ENCODE measurements around the gene PSMA1. TPM values are rescaled to one million over a fixed set of nuclear protein-coding genes. Genes with fewer than 3 reads are reported as not detected.

Gene PSMA1
- total RNA-seq, 1 donor from 2014 or later, result 123 TPM

DNA sequence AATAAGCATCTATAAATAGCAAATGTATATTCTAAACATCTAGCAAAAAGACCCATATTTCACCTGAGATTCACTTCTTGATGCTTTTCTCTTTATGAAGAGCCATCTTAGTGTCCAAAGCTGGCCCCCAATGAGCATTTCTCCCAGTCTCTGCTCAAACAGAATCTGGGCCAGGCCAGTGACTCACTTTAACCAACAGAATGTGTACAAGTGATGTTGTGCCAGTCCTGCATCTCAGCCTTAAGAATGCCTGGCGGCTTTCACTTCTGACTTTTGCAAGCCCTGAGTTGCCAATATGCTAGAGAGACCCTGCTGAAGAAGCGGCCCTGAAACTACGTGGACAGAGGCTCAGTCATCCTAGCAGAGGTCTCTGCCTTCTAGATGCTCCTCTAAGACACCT lies 13.7 kb downstream of the PSMA1 start:
- Histone ChIP-seq H3K4me3 (ENCODE audit: low read depth, low read length) (no peak overlapping the region), H3K27me3 (ENCODE audit: control insufficient read depth, insufficient read depth, low read length) (no peaks in the 10 kb centered on the region), H3K36me3 (ENCODE audit: control insufficient read depth, insufficient read depth, low read length) (peaks cover 9% of the 10 kb centered on the region)
- no peak for TF ChIP-seq CTCF (IDR thresholded peaks at IDR 0.05; ENCODE audit: insufficient read depth, low read length, severe bottlenecking)
- DNase-seq (ENCODE audit: low read depth), result no peak
- no peak for FAIRE-seq

- FAIRE-seq (no peak), DNase-seq (ENCODE audit: low read depth) (no peak)
- no peaks in the 10 kb centered on the region for H3K27me3 ChIP-seq (ENCODE audit: control insufficient read depth, insufficient read depth, low read length)
- no peak overlapping the region for H3K4me3 ChIP-seq (ENCODE audit: low read depth, low read length)
- peaks cover 6% of the 10 kb centered on the region for H3K36me3 ChIP-seq (ENCODE audit: control insufficient read depth, insufficient read depth, low read length)
- TF ChIP-seq CTCF (IDR thresholded peaks at IDR 0.05; ENCODE audit: insufficient read depth, low read length, severe bottlenecking), result no peak
Observed at GRCh38 chr11:14503023-14503422, 17.2 kb downstream of the PSMA1 start.

DNA sequence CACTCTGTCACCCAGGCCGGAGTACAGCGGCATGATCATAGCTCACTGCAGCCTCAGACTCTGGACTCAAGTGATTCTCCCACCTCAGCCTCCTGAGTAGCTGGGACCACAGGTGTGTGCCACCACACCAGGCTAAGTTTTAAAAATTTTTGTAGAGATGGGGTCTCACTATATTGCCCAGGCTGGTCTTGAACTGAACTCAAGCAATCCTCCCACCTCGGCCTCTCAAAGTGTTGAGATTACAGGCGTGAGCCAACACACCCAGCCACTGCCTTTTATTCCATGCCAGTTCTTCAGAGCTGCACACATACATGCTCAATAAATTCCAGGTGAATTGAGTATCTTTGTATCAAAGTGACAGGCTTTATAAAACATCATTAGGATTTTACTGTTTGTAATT lies 18.1 kb downstream of the PSMA1 start:
- Histone ChIP-seq H3K36me3 (ENCODE audit: control insufficient read depth, insufficient read depth, low read length) (peaks cover 6% of the 10 kb centered on the region), H3K27me3 (ENCODE audit: control insufficient read depth, insufficient read depth, low read length) (no peaks in the 10 kb centered on the region), H3K4me3 (ENCODE audit: low read depth, low read length) (no peak overlapping the region)
- FAIRE-seq (no peak), DNase-seq (ENCODE audit: low read depth) (no peak)
- TF ChIP-seq CTCF (IDR thresholded peaks at IDR 0.05; ENCODE audit: insufficient read depth, low read length, severe bottlenecking), result no peak

DNA sequence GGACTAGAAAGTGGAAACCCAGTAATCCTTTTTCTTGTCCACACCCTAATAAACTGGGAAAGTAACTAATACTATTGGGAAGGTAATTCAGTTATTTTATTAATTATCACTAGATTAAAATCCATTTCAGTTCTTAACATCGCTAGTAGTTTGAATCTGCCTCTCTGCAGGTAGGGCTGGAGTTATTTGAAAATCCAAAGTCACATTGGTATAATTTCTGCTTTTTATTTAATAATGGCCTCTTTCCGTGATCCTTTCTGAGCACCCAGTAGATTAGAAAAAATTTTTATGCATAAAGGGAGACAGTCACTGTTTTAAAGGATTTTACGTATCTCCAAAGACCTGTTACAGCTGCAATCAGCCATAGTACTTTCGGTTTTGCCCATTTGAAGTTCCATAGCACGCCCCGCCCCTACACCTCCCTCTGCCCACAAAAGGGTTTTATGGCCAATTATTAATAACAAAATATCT lies 20.0 kb downstream of the PSMA1 start:
- no peak for TF ChIP-seq CTCF (IDR thresholded peaks at IDR 0.05; ENCODE audit: insufficient read depth, low read length, severe bottlenecking)
- FAIRE-seq, result no peak
- Histone ChIP-seq H3K27me3 (ENCODE audit: control insufficient read depth, insufficient read depth, low read length) (no peaks in the 10 kb centered on the region), H3K36me3 (ENCODE audit: control insufficient read depth, insufficient read depth, low read length) (peaks cover 1% of the 10 kb centered on the region), H3K4me3 (ENCODE audit: low read depth, low read length) (peak overlapping the region; percentile 82)
- DNase-seq (ENCODE audit: low read depth), result peak; percentile 65

GRCh38 chr11:14499560-14500180 lies 20.5 kb downstream of the PSMA1 start, which contains the start of gene COPB1:
Gene COPB1, minus strand, starts transcription at chr11:14499811. Its CDS starts 883 bp downstream, at chr11:14498928.
- Histone ChIP-seq H3K4me3 (ENCODE audit: low read depth, low read length) (peak within 1 kb of the TSS; percentile 82), H3K27me3 (ENCODE audit: control insufficient read depth, insufficient read depth, low read length) (no peaks in the 10 kb centered on the region), H3K36me3 (ENCODE audit: control insufficient read depth, insufficient read depth, low read length) (peaks cover 1% of the 10 kb centered on the region)
- DNase-seq (ENCODE audit: low read depth), result peak; percentile 88
- no peak for FAIRE-seq
- TF ChIP-seq CTCF (IDR thresholded peaks at IDR 0.05; ENCODE audit: insufficient read depth, low read length, severe bottlenecking), result no peak

DNA sequence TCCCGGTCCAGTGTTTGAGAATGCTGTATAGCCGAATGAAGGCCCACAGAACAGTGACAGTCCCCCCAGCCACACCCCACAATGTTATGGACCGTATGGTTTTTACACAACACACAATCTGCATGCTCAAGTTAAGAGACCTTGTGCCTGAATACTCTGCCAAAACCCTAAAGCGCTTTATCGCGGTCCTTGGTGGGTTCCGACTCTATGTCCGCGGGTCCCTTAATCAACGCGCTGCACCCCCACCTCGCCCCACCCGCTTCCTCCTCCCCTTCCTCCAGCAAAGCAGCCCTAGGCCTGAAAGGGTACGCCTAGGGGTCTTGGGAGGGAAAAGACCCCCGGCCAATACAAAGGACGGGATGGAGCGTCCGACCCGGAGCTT lies 21.0 kb downstream of the PSMA1 start:
- no peak for TF ChIP-seq CTCF (IDR thresholded peaks at IDR 0.05; ENCODE audit: insufficient read depth, low read length, severe bottlenecking)
- Histone ChIP-seq H3K36me3 (ENCODE audit: control insufficient read depth, insufficient read depth, low read length) (peaks cover 1% of the 10 kb centered on the region), H3K27me3 (ENCODE audit: control insufficient read depth, insufficient read depth, low read length) (no peaks in the 10 kb centered on the region), H3K4me3 (ENCODE audit: low read depth, low read length) (peak overlapping the region; percentile 82)
- FAIRE-seq, result no peak
- DNase-seq (ENCODE audit: low read depth), result no peak
